GM20000 (cell line): ENCODE results near the gene FCAMR.
A peak's percentile ranks its signal among the peaks of the same experiment; 100 is the strongest.
"Not testable (repeated sequence)": the region's sequence is repeated elsewhere in the genome, so short reads cannot be mapped to it uniquely, and the experiment has no call there.

Experiments used
- DNase-seq: peaks from one replicate; pipeline ENCODE4 v3.0.0; 2012; ENCODE audit warnings: low spot score
- CTCF ChIP-seq: IDR thresholded peaks from 2 replicates; pipeline ENCODE4 v1.5.1; 2012; ENCODE audit warnings: mild to moderate bottlenecking, control low read depth; ENCODE audit errors: extremely low read depth, missing control alignments

Gene FCAMR

GRCh38 chr1:206931709-206932108, 38.6 kb downstream of the FCAMR start:
- DNase-seq, result no peak
- peak; percentile 27 for TF ChIP-seq CTCF

GRCh38 chr1:206930210-206930798, 40.0 kb downstream of the FCAMR start:
- no peak for TF ChIP-seq CTCF
- peak; percentile 76 for DNase-seq

- TF ChIP-seq CTCF, result no peak
- no peak for DNase-seq
Measured at GRCh38 chr1:206929524-206929923, 40.7 kb downstream of the FCAMR start.

- no peak for TF ChIP-seq CTCF
- no peak for DNase-seq
Measured at GRCh38 chr1:206926286-206926685, 44.0 kb downstream of the FCAMR start.

GRCh38 chr1:206925106-206925736, 45.0 kb downstream of the FCAMR start:
- DNase-seq, result peak; percentile 77
- TF ChIP-seq CTCF, result peak; percentile 35

GRCh38 chr1:206924592-206925105, 45.6 kb downstream of the FCAMR start:
- no peak for TF ChIP-seq CTCF
- DNase-seq, result peak; percentile 42

GRCh38 chr1:206923961-206924557, 46.2 kb downstream of the FCAMR start:
- DNase-seq, result not testable (repeated sequence)
